HG03575 (cell line): ENCODE data around the gene KMT2C.

ENCODE experiments used
- ATAC-seq: cut with Tn5 transposase; IDR thresholded peaks from one replicate; pipeline ENCODE4 v1.9.1; 2021; ENCODE audit not compliant: unreplicated experiment, insufficient number of reproducible peaks, low FRiP score; ENCODE audit errors: extremely low read depth

The KMT2C gene

GRCh38 chr7:152178405-152179058 lies 257.3 kb downstream of the KMT2C start:
- ATAC-seq, result no peak

GRCh38 chr7:152177681-152178404 lies 258.0 kb downstream of the KMT2C start:
- no peak for ATAC-seq

GRCh38 chr7:152176797-152177196 lies 259.0 kb downstream of the KMT2C start:
- ATAC-seq, result no peak

GRCh38 chr7:152173372-152174070 lies 262.3 kb downstream of the KMT2C start:
- ATAC-seq, result no peak

- no peak for ATAC-seq
Measured at GRCh38 chr7:152162287-152162686, 273.5 kb downstream of the KMT2C start.

- ATAC-seq, result no peak
Measured at GRCh38 chr7:152161171-152161570, 274.6 kb downstream of the KMT2C start.

- ATAC-seq, result peak; percentile 80
Measured at GRCh38 chr7:152158801-152159587, 276.8 kb downstream of the KMT2C start.

GRCh38 chr7:152152267-152152666 lies 283.5 kb downstream of the KMT2C start:
- no peak for ATAC-seq

- ATAC-seq, result no peak
Measured at GRCh38 chr7:152149363-152149762, 286.4 kb downstream of the KMT2C start.

- ATAC-seq, result no peak
Measured at GRCh38 chr7:152148706-152149105, 287.1 kb downstream of the KMT2C start.

GRCh38 chr7:152145853-152146466 lies 289.8 kb downstream of the KMT2C start:
- ATAC-seq, result no peak

- ATAC-seq, result no peak
Measured at GRCh38 chr7:152144557-152145245, 291.1 kb downstream of the KMT2C start.

GRCh38 chr7:152142976-152143595 lies 292.7 kb downstream of the KMT2C start:
- no peak for ATAC-seq

GRCh38 chr7:152140560-152140959 lies 295.2 kb downstream of the KMT2C start:
- no peak for ATAC-seq

GRCh38 chr7:152140067-152140466 lies 295.7 kb downstream of the KMT2C start:
- ATAC-seq, result no peak

- no peak for ATAC-seq
Measured at GRCh38 chr7:152137476-152138025, 298.3 kb downstream of the KMT2C start.

- ATAC-seq, result no peak
Measured at GRCh38 chr7:152136686-152137085, 299.1 kb downstream of the KMT2C start.

- ATAC-seq, result no peak
Measured at GRCh38 chr7:152133804-152134203, 302.0 kb downstream of the KMT2C start.
